ENCODE data around the gene KIFC1.

KIFC1 gene

DNA sequence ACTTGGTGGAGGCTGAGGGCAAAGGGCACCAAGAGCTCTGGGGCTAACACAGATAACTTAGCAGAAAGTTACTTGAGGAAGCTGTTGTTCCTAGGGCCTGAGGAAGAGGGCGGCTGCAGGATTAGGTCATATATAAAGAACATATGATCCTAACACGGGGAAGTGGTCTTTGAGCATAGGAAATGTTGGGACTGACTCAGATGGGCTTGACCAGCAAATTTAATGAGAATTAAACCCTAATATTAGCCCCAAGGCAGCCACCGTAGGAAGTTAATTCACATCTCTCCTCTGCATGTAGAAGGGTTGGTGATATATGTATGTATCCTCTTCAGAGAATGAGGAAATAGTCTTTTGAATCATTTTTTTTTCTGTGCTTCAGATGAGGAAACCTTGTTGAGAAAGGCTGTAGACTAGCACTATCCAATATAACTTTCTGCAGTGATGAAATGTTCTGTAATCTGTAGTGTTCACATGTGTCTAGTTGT, 53.5 kb downstream of the KIFC1 start:
- H3K27me3 ChIP-seq (replicated peaks in 2 of 5; ENCODE audit: control insufficient read depth in 4 of 5, insufficient read depth in 5 of 5, low read length in 4 of 5) = no peaks in the 10 kb centered on the region
- CTCF ChIA-PET = interaction anchor here (1.4 to 2.5 kb wide), 2 partner anchors 15 to 27 kb away, joined by 3 to 9 read pairs; partner anchors contain the start of gene CUTA
- peaks cover 0 to 2% (median 0%) of the 10 kb centered on the region in 4 experiments for H3K4me1 ChIP-seq (ENCODE audit: control extremely low read depth in 1 of 4, control insufficient read depth in 4 of 4, insufficient read depth in 4 of 4, low read length in 3 of 4)
- no peak overlapping the region for H3K27ac ChIP-seq (ENCODE audit: insufficient read depth in 1 of 2, low read depth in 1 of 2, low read length in 2 of 2, poor library complexity in 1 of 2, severe bottlenecking in 2 of 2)
- H3K36me3 ChIP-seq (ENCODE audit: control insufficient read depth in 4 of 4, insufficient read depth in 4 of 4, low read length in 3 of 4) = peaks cover 11 to 87% (median 58%) of the 10 kb centered on the region in 4 experiments
- H3K4me3 ChIP-seq (ENCODE audit: control insufficient read depth in 1 of 7, extremely low read depth in 1 of 7, insufficient read depth in 4 of 7, low read depth in 2 of 7, low read length in 6 of 7) = no peak overlapping the region
- H3K9me3 ChIP-seq (ENCODE audit: control extremely low read depth in 1 of 5, control insufficient read depth in 4 of 5, insufficient read depth in 2 of 5, low read depth in 1 of 5, low read length in 4 of 5) = no peaks in the 10 kb centered on the region
- WGBS (ENCODE audit: insufficient coverage) = 100% methylated on average over 3 of the region's 3 CpGs
- DNase-seq = no peak
- POLR2A ChIA-PET = no interaction called here

DNA sequence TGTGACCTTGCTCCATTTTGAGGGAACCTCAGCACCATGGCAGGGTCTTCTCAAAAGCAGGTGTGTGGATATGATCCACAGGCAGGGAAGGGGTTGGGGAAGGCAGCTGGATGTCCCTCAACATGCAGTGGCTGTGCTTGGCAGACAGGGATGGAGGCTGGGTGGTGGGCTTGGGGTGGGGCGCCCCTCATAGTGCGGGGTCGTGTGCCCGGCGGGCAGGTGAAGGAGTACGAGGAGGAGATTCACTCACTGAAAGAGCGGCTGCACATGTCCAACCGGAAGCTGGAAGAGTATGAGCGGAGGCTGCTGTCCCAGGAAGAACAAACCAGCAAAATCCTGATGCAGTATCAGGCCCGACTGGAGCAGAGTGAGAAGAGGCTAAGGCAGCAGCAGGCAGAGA, 54.7 kb downstream of the KIFC1 start:
- Histone ChIP-seq H3K4me1 (ENCODE audit: control extremely low read depth in 1 of 4, control insufficient read depth in 4 of 4, insufficient read depth in 4 of 4, low read length in 3 of 4) (peaks cover 0 to 2% (median 0%) of the 10 kb centered on the region in 4 experiments), H3K27ac (ENCODE audit: insufficient read depth in 1 of 2, low read depth in 1 of 2, low read length in 2 of 2, poor library complexity in 1 of 2, severe bottlenecking in 2 of 2) (no peak overlapping the region), H3K27me3 (replicated peaks in 2 of 5; ENCODE audit: control insufficient read depth in 4 of 5, insufficient read depth in 5 of 5, low read length in 4 of 5) (no peaks in the 10 kb centered on the region), H3K9me3 (ENCODE audit: control extremely low read depth in 1 of 5, control insufficient read depth in 4 of 5, insufficient read depth in 2 of 5, low read depth in 1 of 5, low read length in 4 of 5) (no peaks in the 10 kb centered on the region), H3K4me3 (ENCODE audit: control insufficient read depth in 1 of 7, extremely low read depth in 1 of 7, insufficient read depth in 4 of 7, low read depth in 2 of 7, low read length in 6 of 7) (no peak overlapping the region), H3K36me3 (ENCODE audit: control insufficient read depth in 4 of 4, insufficient read depth in 4 of 4, low read length in 3 of 4) (peaks cover 10 to 80% (median 49%) of the 10 kb centered on the region in 4 experiments)
- no peak for DNase-seq
- CTCF ChIA-PET = interaction anchor here (2.3 to 2.5 kb wide), 2 partner anchors 10 to 16 kb away, joined by 8 to 9 read pairs; no protein-coding TSS in a partner anchor
- POLR2A ChIA-PET = interaction anchor here (0.6 kb wide), 1 partner anchor 12 kb away, joined by 3 read pairs; no protein-coding TSS in a partner anchor
- 96% methylated on average over 10 of the region's 10 CpGs for WGBS (ENCODE audit: insufficient coverage)

- H3K36me3 ChIP-seq (ENCODE audit: control insufficient read depth in 4 of 4, insufficient read depth in 4 of 4, low read length in 3 of 4) = peaks cover 5 to 47% (median 21%) of the 10 kb centered on the region in 4 experiments
- 83% methylated on average over 1 of the region's 3 CpGs for WGBS (ENCODE audit: insufficient coverage)
- no peak overlapping the region for H3K27ac ChIP-seq (ENCODE audit: insufficient read depth in 1 of 2, low read depth in 1 of 2, low read length in 2 of 2, poor library complexity in 1 of 2, severe bottlenecking in 2 of 2)
- no peaks in the 10 kb centered on the region for H3K9me3 ChIP-seq (ENCODE audit: control extremely low read depth in 1 of 5, control insufficient read depth in 4 of 5, insufficient read depth in 2 of 5, low read depth in 1 of 5, low read length in 4 of 5)
- peaks cover 5 to 24% (median 18%) of the 10 kb centered on the region in 4 experiments for H3K4me1 ChIP-seq (ENCODE audit: control extremely low read depth in 1 of 4, control insufficient read depth in 4 of 4, insufficient read depth in 4 of 4, low read length in 3 of 4)
- no peak for DNase-seq
- ChIA-PET CTCF (interaction anchor here (0.6 to 1.5 kb wide), 5 partner anchors 19 to 472 kb away, joined by 3 to 5 read pairs (median 3); no protein-coding TSS in a partner anchor), POLR2A (no interaction called here)
- no peak overlapping the region for H3K4me3 ChIP-seq (ENCODE audit: control insufficient read depth in 1 of 7, extremely low read depth in 1 of 7, insufficient read depth in 4 of 7, low read depth in 2 of 7, low read length in 6 of 7)
- no peaks in the 10 kb centered on the region for H3K27me3 ChIP-seq (replicated peaks in 2 of 5; ENCODE audit: control insufficient read depth in 4 of 5, insufficient read depth in 5 of 5, low read length in 4 of 5)
These were observed 58.8 kb downstream of the KIFC1 start for GRCh38 chr6:33450434-33450833.

- Histone ChIP-seq H3K27me3 (replicated peaks in 2 of 5; ENCODE audit: control insufficient read depth in 4 of 5, insufficient read depth in 5 of 5, low read length in 4 of 5) (no peaks in the 10 kb centered on the region), H3K4me1 (ENCODE audit: control extremely low read depth in 1 of 4, control insufficient read depth in 4 of 4, insufficient read depth in 4 of 4, low read length in 3 of 4) (peaks cover 5 to 24% (median 20%) of the 10 kb centered on the region in 4 experiments), H3K27ac (ENCODE audit: insufficient read depth in 1 of 2, low read depth in 1 of 2, low read length in 2 of 2, poor library complexity in 1 of 2, severe bottlenecking in 2 of 2) (no peak overlapping the region), H3K36me3 (ENCODE audit: control insufficient read depth in 4 of 4, insufficient read depth in 4 of 4, low read length in 3 of 4) (peaks cover 5 to 48% (median 23%) of the 10 kb centered on the region in 4 experiments), H3K4me3 (ENCODE audit: control insufficient read depth in 1 of 7, extremely low read depth in 1 of 7, insufficient read depth in 4 of 7, low read depth in 2 of 7, low read length in 6 of 7) (no peak overlapping the region), H3K9me3 (ENCODE audit: control extremely low read depth in 1 of 5, control insufficient read depth in 4 of 5, insufficient read depth in 2 of 5, low read depth in 1 of 5, low read length in 4 of 5) (no peaks in the 10 kb centered on the region)
- 92% methylated on average over 5 of the region's 15 CpGs for WGBS (ENCODE audit: insufficient coverage)
- ChIA-PET POLR2A (no interaction called here), CTCF (interaction anchor here (1.0 kb wide), 1 partner anchor 22 kb away, joined by 3 read pairs; no protein-coding TSS in a partner anchor)
- no peak for DNase-seq
These were observed 60.0 kb downstream of the KIFC1 start for GRCh38 chr6:33451606-33452005.

- no peaks in the 10 kb centered on the region for H3K9me3 ChIP-seq (ENCODE audit: control extremely low read depth in 1 of 5, control insufficient read depth in 4 of 5, insufficient read depth in 2 of 5, low read depth in 1 of 5, low read length in 4 of 5)
- H3K27ac ChIP-seq (ENCODE audit: insufficient read depth in 1 of 2, low read depth in 1 of 2, low read length in 2 of 2, poor library complexity in 1 of 2, severe bottlenecking in 2 of 2) = no peak overlapping the region
- H3K27me3 ChIP-seq (replicated peaks in 2 of 5; ENCODE audit: control insufficient read depth in 4 of 5, insufficient read depth in 5 of 5, low read length in 4 of 5) = no peaks in the 10 kb centered on the region
- POLR2A ChIA-PET = no interaction called here
- DNase-seq = no peak
- H3K4me1 ChIP-seq (ENCODE audit: control extremely low read depth in 1 of 4, control insufficient read depth in 4 of 4, insufficient read depth in 4 of 4, low read length in 3 of 4) = peaks cover 5 to 24% (median 20%) of the 10 kb centered on the region in 4 experiments
- WGBS (ENCODE audit: insufficient coverage) = no CpG with 5 or more reads among the region's 4 CpGs
- no peak overlapping the region for H3K4me3 ChIP-seq (ENCODE audit: control insufficient read depth in 1 of 7, extremely low read depth in 1 of 7, insufficient read depth in 4 of 7, low read depth in 2 of 7, low read length in 6 of 7)
- CTCF ChIA-PET = interaction anchor here (1.2 kb wide), 1 partner anchor 11 kb away, joined by 3 read pairs; no protein-coding TSS in a partner anchor
- H3K36me3 ChIP-seq (ENCODE audit: control insufficient read depth in 4 of 4, insufficient read depth in 4 of 4, low read length in 3 of 4) = peaks cover 7 to 46% (median 21%) of the 10 kb centered on the region in 4 experiments
These were observed 60.9 kb downstream of the KIFC1 start for GRCh38 chr6:33452496-33452895.

DNA sequence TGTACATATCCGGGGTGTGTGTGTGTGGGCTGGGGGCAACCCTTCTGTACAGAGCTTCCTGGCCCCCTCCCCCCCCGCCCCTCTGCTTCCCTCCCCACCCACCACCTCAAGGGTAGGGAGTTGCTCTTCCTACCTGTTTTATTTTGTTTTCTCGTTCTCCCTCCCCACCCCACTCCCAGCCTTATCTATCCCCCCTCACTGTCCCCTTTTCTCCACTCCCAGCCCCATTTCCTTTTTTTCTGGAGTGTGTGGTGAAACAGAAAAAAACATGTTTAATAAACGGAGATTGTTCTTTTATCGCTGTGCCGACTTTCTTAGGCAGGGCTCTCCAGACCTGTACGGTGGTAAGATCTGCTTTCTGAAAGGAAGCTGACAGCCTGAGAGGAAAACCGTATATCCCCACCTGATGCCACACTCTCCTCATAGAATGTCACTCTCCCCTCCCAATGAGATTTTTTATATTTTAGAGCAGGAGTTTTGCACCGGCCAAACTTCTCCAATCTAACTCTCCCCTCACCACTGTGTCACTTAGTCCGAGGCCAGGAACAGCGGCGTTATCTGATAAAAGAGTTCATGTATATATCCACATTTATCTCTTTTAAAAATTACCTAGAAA, 61.9 kb downstream of the KIFC1 start:
- Histone ChIP-seq H3K4me3 (ENCODE audit: control insufficient read depth in 1 of 7, extremely low read depth in 1 of 7, insufficient read depth in 4 of 7, low read depth in 2 of 7, low read length in 6 of 7) (peak overlapping the region; percentile 80 to 96 (median 90)), H3K9me3 (ENCODE audit: control extremely low read depth in 1 of 5, control insufficient read depth in 4 of 5, insufficient read depth in 2 of 5, low read depth in 1 of 5, low read length in 4 of 5) (no peaks in the 10 kb centered on the region), H3K27me3 (replicated peaks in 2 of 5; ENCODE audit: control insufficient read depth in 4 of 5, insufficient read depth in 5 of 5, low read length in 4 of 5) (no peaks in the 10 kb centered on the region), H3K27ac (ENCODE audit: insufficient read depth in 1 of 2, low read depth in 1 of 2, low read length in 2 of 2, poor library complexity in 1 of 2, severe bottlenecking in 2 of 2) (peak overlapping the region; percentile 50 to 86), H3K4me1 (ENCODE audit: control extremely low read depth in 1 of 4, control insufficient read depth in 4 of 4, insufficient read depth in 4 of 4, low read length in 3 of 4) (peaks cover 5 to 24% (median 20%) of the 10 kb centered on the region in 4 experiments), H3K36me3 (ENCODE audit: control insufficient read depth in 4 of 4, insufficient read depth in 4 of 4, low read length in 3 of 4) (peaks cover 2 to 35% (median 15%) of the 10 kb centered on the region in 4 experiments)
- WGBS (ENCODE audit: insufficient coverage) = 0% methylated on average over 5 of the region's 12 CpGs
- ChIA-PET CTCF (interaction anchor here (0.7 to 1.4 kb wide), 3 partner anchors 12 to 23 kb away, joined by 3 to 5 read pairs (median 3); no protein-coding TSS in a partner anchor), POLR2A (no interaction called here)
- peak in 2 of 3 donors; percentile 37 to 41 for DNase-seq

Data from common myeloid progenitor, CD34-positive (primary cell).